Liver (tissue), 9 donors: Measurements from ENCODE around the gene KRT33B. TPM values are rescaled to one million over a fixed set of nuclear protein-coding genes. Genes with fewer than 3 reads are reported as not detected.

Experiments used
- DNase-seq: peaks from one replicate; pipeline ENCODE4 v3.0.0-alpha.2; 2017; ENCODE audit warnings: low spot score
- H3K27ac ChIP-seq, 2 donors: one replicate each; pipeline ENCODE4 v1.7.0; 2013; ENCODE audit warnings: inconsistent platforms in 2 of 2, low read length in 2 of 2, control low read depth in 1 of 2, low read depth in 1 of 2, mild to moderate bottlenecking in 1 of 2
- H3K27me3 ChIP-seq, 4 donors: one replicate each; pipeline versions ENCODE4 v1.6.1 to v1.7.0; 2013; ENCODE audit warnings: low read length in 3 of 4, inconsistent platforms in 1 of 4, mild to moderate bottlenecking in 1 of 4, moderate library complexity in 1 of 4; ENCODE audit not compliant: control insufficient read depth in 4 of 4, insufficient read depth in 4 of 4
- H3K36me3 ChIP-seq, 4 donors: one replicate each; pipeline versions ENCODE4 v1.6.1 to v1.7.0; 2013; ENCODE audit warnings: low read length in 3 of 4, mild to moderate bottlenecking in 3 of 4, low read depth in 1 of 4, moderate library complexity in 1 of 4; ENCODE audit not compliant: control insufficient read depth in 4 of 4, insufficient read depth in 3 of 4
- H3K4me1 ChIP-seq, 4 donors: one replicate each; pipeline versions ENCODE4 v1.6.1 to v1.7.0; 2013; ENCODE audit warnings: low read length in 3 of 4, mild to moderate bottlenecking in 3 of 4, moderate library complexity in 1 of 4; ENCODE audit not compliant: control insufficient read depth in 4 of 4, insufficient read depth in 4 of 4
- H3K4me3 ChIP-seq, 3 donors: one replicate each; pipeline versions ENCODE4 v1.6.1 to v1.7.0; 2013; ENCODE audit warnings: low read length in 3 of 3, control low read depth in 1 of 3, low read depth in 1 of 3, mild to moderate bottlenecking in 1 of 3
- H3K9ac ChIP-seq, 2 donors: one replicate each; pipeline ENCODE4 v1.7.0; 2013; ENCODE audit warnings: low read length in 2 of 2, mild to moderate bottlenecking in 2 of 2, moderate library complexity in 2 of 2, control low read depth in 1 of 2, low read depth in 1 of 2
- H3K9me3 ChIP-seq, 4 donors: one replicate each; pipeline versions ENCODE4 v1.6.1 to v1.7.0; 2013; ENCODE audit warnings: low read length in 3 of 4; ENCODE audit not compliant: control insufficient read depth in 4 of 4
- ATF3 ChIP-seq: IDR thresholded peaks from 2 replicates; pipeline ENCODE4 v1.6.1; 2016; ENCODE audit warnings: antibody characterized with exemption
- CTCF ChIP-seq: fragments of 150-350 bp; IDR thresholded peaks from 2 replicates; pipeline ENCODE4 v1.5.1; 2017; ENCODE audit warnings: improper control_type of control experiment, low read depth, low read length; ENCODE audit not compliant: missing input control
- EGR1 ChIP-seq, 2 donors: IDR thresholded peaks; 2 replicates each; pipeline ENCODE4 v1.6.1; 2016 to 2018; ENCODE audit warnings: antibody characterized with exemption in 2 of 2, low read depth in 2 of 2
- FOXA1 ChIP-seq: IDR thresholded peaks from 2 replicates; pipeline ENCODE4 v1.6.1; 2016; ENCODE audit warnings: antibody characterized with exemption
- FOXA2 ChIP-seq: IDR thresholded peaks from 2 replicates; pipeline ENCODE4 v1.6.1; 2016; ENCODE audit warnings: antibody characterized with exemption
- HNF4A ChIP-seq, 2 donors: conservative IDR thresholded peaks; 2 replicates each; pipeline ENCODE4 v1.6.1; 2016; ENCODE audit warnings: antibody characterized with exemption in 2 of 2, mild to moderate bottlenecking in 2 of 2
- HNF4G ChIP-seq: IDR thresholded peaks from 2 replicates; pipeline ENCODE4 v1.6.1; 2016; ENCODE audit warnings: antibody characterized with exemption
- JUND ChIP-seq, 2 donors: IDR thresholded peaks; 2 replicates each; pipeline ENCODE4 v1.6.1; 2016; ENCODE audit warnings: antibody characterized with exemption in 2 of 2
- MAX ChIP-seq: IDR thresholded peaks from 2 replicates; pipeline ENCODE4 v1.6.1; 2016; ENCODE audit warnings: antibody characterized with exemption
- NR2F2 ChIP-seq: IDR thresholded peaks from 2 replicates; pipeline ENCODE4 v1.6.1; 2016; ENCODE audit warnings: antibody characterized with exemption
- RAD21 ChIP-seq, 2 donors: IDR thresholded peaks; 2 replicates each; pipeline ENCODE4 v1.6.1; 2016; ENCODE audit warnings: antibody characterized with exemption in 2 of 2, mild to moderate bottlenecking in 2 of 2
- REST ChIP-seq: IDR thresholded peaks from 2 replicates; pipeline ENCODE4 v1.6.1; 2016; ENCODE audit warnings: antibody characterized with exemption, mild to moderate bottlenecking
- RXRA ChIP-seq, 2 donors: IDR thresholded peaks; 2 replicates each; pipeline ENCODE4 v1.6.1; 2017 to 2018; ENCODE audit warnings: antibody characterized with exemption in 2 of 2, mild to moderate bottlenecking in 1 of 2
- SP1 ChIP-seq: IDR thresholded peaks from 2 replicates; pipeline ENCODE4 v1.6.1; 2018; ENCODE audit warnings: antibody characterized with exemption, mild to moderate bottlenecking
- TAF1 ChIP-seq: conservative IDR thresholded peaks from 2 replicates; pipeline ENCODE4 v1.6.1; 2016; ENCODE audit warnings: antibody characterized with exemption, mild to moderate bottlenecking
- YY1 ChIP-seq: IDR thresholded peaks from 2 replicates; pipeline ENCODE4 v1.6.1; 2016; ENCODE audit warnings: antibody characterized with exemption, mild to moderate bottlenecking
- ZBTB33 ChIP-seq: IDR thresholded peaks from 2 replicates; pipeline ENCODE4 v1.6.1; 2016; ENCODE audit warnings: antibody characterized with exemption
- WGBS: extraction: QIAGEN DNeasy Blood & Tissue Kit; methylation state at CpG from one replicate; pipeline ENCODE4 v1.1.7; 2013; 5-methylcytosine and 5-hydroxymethylcytosine counted together
- polyA plus RNA-seq, 2 donors: library from polyadenylated mRNA; stranded (reverse) in 1 of 2; unstranded in 1 of 2; fragments of 200-250 nt in 1 of 2; fragments of >200 nt in 1 of 2; fragmentation: Nextera tagmentation in 1 of 2; extraction: Ambion mirVana in 1 of 2; gene quantifications; one replicate each; pipeline versions ENCODE4 v1.2.1 to v1.2.3, GENCODE V29; 2013 to 2015
- total RNA-seq, 2 donors: library from RNA; depleted of rRNA; stranded (reverse); fragments of >200 nt; gene quantifications; one replicate each; pipeline ENCODE4 v1.2.3, GENCODE V29; 2014
- donor health status: healthy.
- donor health status: healthy.
- donor health status: healthy.
- donor health status: healthy.
- donor health status: healthy.

Gene KRT33B
- total and polyA plus RNA-seq, 4 donors = not detected

GRCh38 chr17:41335747-41336146 is 33.9 kb downstream of the KRT33B start:
- H3K4me3 ChIP-seq = no peak overlapping the region
- no peaks in the 10 kb centered on the region for H3K27me3 ChIP-seq
- TF ChIP-seq MAX = no peak
- no peak for TF ChIP-seq REST
- DNase-seq = no peak
- H3K4me1 ChIP-seq = no peaks in the 10 kb centered on the region
- H3K9me3 ChIP-seq = no peaks in the 10 kb centered on the region
- no peaks in the 10 kb centered on the region for H3K36me3 ChIP-seq
- WGBS = 81% methylated on average over 1 of the region's 1 CpG
- H3K27ac ChIP-seq = no peak overlapping the region
- no peak overlapping the region for H3K9ac ChIP-seq

- H3K36me3 ChIP-seq = no peaks in the 10 kb centered on the region
- TF ChIP-seq JUND (IDR thresholded peaks at IDR 0.05) (no peak), RXRA (IDR thresholded peaks at IDR 0.05) (no peak), ATF3 (no peak), TAF1 (no peak), EGR1 (IDR thresholded peaks at IDR 0.05; ENCODE audit: low read depth in 2 of 2) (no peak), HNF4A (conservative IDR thresholded peaks at IDR 0.05) (no peak), FOXA1 (no peak), RAD21 (IDR thresholded peaks at IDR 0.05) (no peak), SP1 (no peak), FOXA2 (no peak), HNF4G (no peak), NR2F2 (no peak)
- no peak overlapping the region for H3K4me3 ChIP-seq
- H3K27me3 ChIP-seq = no peaks in the 10 kb centered on the region
- WGBS = 82% methylated on average over 6 of the region's 6 CpGs
- no peak for DNase-seq
- H3K9ac ChIP-seq = no peak overlapping the region
- H3K27ac ChIP-seq = no peak overlapping the region
- H3K4me1 ChIP-seq = no peaks in the 10 kb centered on the region
- H3K9me3 ChIP-seq = no peaks in the 10 kb centered on the region
Measured at GRCh38 chr17:41334385-41335305, 35.0 kb downstream of the KRT33B start.

- Histone ChIP-seq H3K27ac (no peak overlapping the region), H3K36me3 (no peaks in the 10 kb centered on the region), H3K9me3 (no peaks in the 10 kb centered on the region), H3K4me3 (no peak overlapping the region), H3K4me1 (no peaks in the 10 kb centered on the region), H3K9ac (no peak overlapping the region), H3K27me3 (no peaks in the 10 kb centered on the region)
- TF ChIP-seq JUND (IDR thresholded peaks at IDR 0.05) = no peak
- TF ChIP-seq FOXA2 = no peak
- no peak for TF ChIP-seq HNF4G
- no peak for TF ChIP-seq SP1
- TF ChIP-seq CTCF = no peak
- TF ChIP-seq ZBTB33 = no peak
- TF ChIP-seq RAD21 (IDR thresholded peaks at IDR 0.05) = no peak
- no peak for TF ChIP-seq NR2F2
- no peak for TF ChIP-seq YY1
- no peak for TF ChIP-seq RXRA (IDR thresholded peaks at IDR 0.05)
- no peak for DNase-seq
- 95% methylated on average over 3 of the region's 3 CpGs for WGBS
Measured at GRCh38 chr17:41333836-41334235, 35.8 kb downstream of the KRT33B start.
